PC-9 (cell line): ENCODE data around the gene FAM72A.
"Not testable (repeated sequence)": the region's sequence is repeated elsewhere in the genome, so short reads cannot be mapped to it uniquely, and the experiment has no call there.

ENCODE experiments used
- CTCF ChIP-seq: fragments of 200-600 bp; sonication (generic); conservative IDR thresholded peaks from 2 replicates; pipeline ENCODE4 v1.6.1; 2017; ENCODE audit warnings: mixed run types, antibody characterized with exemption, mild to moderate bottlenecking, moderate library complexity
- EZH2 ChIP-seq: fragments of 200-600 bp; sonication (generic); IDR thresholded peaks from 2 replicates; pipeline ENCODE4 v1.8.0; 2017; ENCODE audit warnings: antibody characterized with exemption, low read depth

GRCh38 chr1:206196748-206197424, 5.8 kb downstream of the FAM72A start:
- TF ChIP-seq CTCF, EZH2: not testable (repeated sequence)
